ENCODE measurements around the gene CDC7.

- TF ChIP-seq POLR2A (IDR thresholded peaks at IDR 0.05), result no peak
- no peak for TF ChIP-seq CTCF (IDR thresholded peaks at IDR 0.05)
- no peak for TF ChIP-seq POLR2AphosphoS5 (IDR thresholded peaks at IDR 0.05)
Measured at GRCh38 chr1:91527781-91528180, 27.1 kb downstream of the CDC7 start.

Data from breast epithelium (tissue), 3 donors.